Hepatocyte (in vitro differentiated cells): Measurements from ENCODE around the gene PMF1.

Experiments
- EZH2 ChIP-seq: fragments of 200-600 bp; sonication (generic); IDR thresholded peaks from 2 replicates; pipeline ENCODE4 v1.6.1; 2016; ENCODE audit warnings: antibody characterized with exemption, mild to moderate bottlenecking, borderline replicate concordance
- EZH2phosphoT487 ChIP-seq: fragments of 200-600 bp; sonication (generic); IDR thresholded peaks from one replicate; pipeline ENCODE4 v1.6.1; 2018; ENCODE audit warnings: antibody characterized with exemption, mild to moderate bottlenecking, low read depth, moderate library complexity; ENCODE audit not compliant: unreplicated experiment, severe bottlenecking
- TF ChIP-seq, protein P1 (sequence below): fragments of 200-600 bp; sonication (generic); IDR thresholded peaks from 2 replicates; pipeline ENCODE4 v1.5.1; 2016; ENCODE audit warnings: antibody characterized with exemption, mild to moderate bottlenecking; ENCODE audit not compliant: poor library complexity

GRCh38 chr1:156259805-156260204 lies 47.0 kb downstream of the PMF1 start:
- no peak for TF ChIP-seq EZH2
- TF ChIP-seq, protein P1, sequence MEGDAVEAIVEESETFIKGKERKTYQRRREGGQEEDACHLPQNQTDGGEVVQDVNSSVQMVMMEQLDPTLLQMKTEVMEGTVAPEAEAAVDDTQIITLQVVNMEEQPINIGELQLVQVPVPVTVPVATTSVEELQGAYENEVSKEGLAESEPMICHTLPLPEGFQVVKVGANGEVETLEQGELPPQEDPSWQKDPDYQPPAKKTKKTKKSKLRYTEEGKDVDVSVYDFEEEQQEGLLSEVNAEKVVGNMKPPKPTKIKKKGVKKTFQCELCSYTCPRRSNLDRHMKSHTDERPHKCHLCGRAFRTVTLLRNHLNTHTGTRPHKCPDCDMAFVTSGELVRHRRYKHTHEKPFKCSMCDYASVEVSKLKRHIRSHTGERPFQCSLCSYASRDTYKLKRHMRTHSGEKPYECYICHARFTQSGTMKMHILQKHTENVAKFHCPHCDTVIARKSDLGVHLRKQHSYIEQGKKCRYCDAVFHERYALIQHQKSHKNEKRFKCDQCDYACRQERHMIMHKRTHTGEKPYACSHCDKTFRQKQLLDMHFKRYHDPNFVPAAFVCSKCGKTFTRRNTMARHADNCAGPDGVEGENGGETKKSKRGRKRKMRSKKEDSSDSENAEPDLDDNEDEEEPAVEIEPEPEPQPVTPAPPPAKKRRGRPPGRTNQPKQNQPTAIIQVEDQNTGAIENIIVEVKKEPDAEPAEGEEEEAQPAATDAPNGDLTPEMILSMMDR = no peak
- no peak for TF ChIP-seq EZH2phosphoT487
